ENCODE results near the gene ZNF730.

GRCh38 chr19:23099966-23100365 lies 16.9 kb upstream of the ZNF730 start:
- TF ChIP-seq POLR2A (IDR thresholded peaks at IDR 0.05): no peak
- TF ChIP-seq, protein P1, sequence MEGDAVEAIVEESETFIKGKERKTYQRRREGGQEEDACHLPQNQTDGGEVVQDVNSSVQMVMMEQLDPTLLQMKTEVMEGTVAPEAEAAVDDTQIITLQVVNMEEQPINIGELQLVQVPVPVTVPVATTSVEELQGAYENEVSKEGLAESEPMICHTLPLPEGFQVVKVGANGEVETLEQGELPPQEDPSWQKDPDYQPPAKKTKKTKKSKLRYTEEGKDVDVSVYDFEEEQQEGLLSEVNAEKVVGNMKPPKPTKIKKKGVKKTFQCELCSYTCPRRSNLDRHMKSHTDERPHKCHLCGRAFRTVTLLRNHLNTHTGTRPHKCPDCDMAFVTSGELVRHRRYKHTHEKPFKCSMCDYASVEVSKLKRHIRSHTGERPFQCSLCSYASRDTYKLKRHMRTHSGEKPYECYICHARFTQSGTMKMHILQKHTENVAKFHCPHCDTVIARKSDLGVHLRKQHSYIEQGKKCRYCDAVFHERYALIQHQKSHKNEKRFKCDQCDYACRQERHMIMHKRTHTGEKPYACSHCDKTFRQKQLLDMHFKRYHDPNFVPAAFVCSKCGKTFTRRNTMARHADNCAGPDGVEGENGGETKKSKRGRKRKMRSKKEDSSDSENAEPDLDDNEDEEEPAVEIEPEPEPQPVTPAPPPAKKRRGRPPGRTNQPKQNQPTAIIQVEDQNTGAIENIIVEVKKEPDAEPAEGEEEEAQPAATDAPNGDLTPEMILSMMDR (IDR thresholded peaks at IDR 0.05): no peak
- TF ChIP-seq EP300 (IDR thresholded peaks at IDR 0.05): no peak
